CD4-positive, alpha-beta memory T cell (primary cell): ENCODE data around the gene MERTK. TPM values are rescaled to one million over a fixed set of nuclear protein-coding genes. Genes with fewer than 3 reads are reported as not detected.

Experiments
- CTCF ChIA-PET: fragments of 350-600 bp; sonication (Branson Sonifier 250); formaldehyde crosslinking; loops from one replicate; lab custom pipeline; 2021; ENCODE audit warnings: inconsistent platforms; ENCODE audit not compliant: partially characterized antibody; lab: Charles Lee
- POLR2A ChIA-PET: fragments of 350-600 bp; sonication (Branson Sonifier 250); formaldehyde crosslinking; loops from one replicate; lab custom pipeline; 2021; ENCODE audit not compliant: partially characterized antibody; lab: Charles Lee
- DNase-seq, 5 donors: peaks; one replicate each; pipeline versions ENCODE4 v3.0.0 to v3.0.0-alpha.2; 2020 to 2022; ENCODE audit warnings: mixed read lengths in 1 of 5
- H3K27ac ChIP-seq: one replicate; pipeline ENCODE4 v1.7.0; 2013; ENCODE audit warnings: low read depth, low read length
- H3K27me3 ChIP-seq: 2 replicates; pipeline ENCODE4 v1.7.0; 2013; ENCODE audit warnings: mild to moderate bottlenecking, low read length, moderate library complexity; ENCODE audit not compliant: insufficient read depth
- H3K36me3 ChIP-seq: 2 replicates; pipeline ENCODE4 v1.7.0; 2013; ENCODE audit warnings: mild to moderate bottlenecking, low read length, moderate library complexity; ENCODE audit not compliant: insufficient read depth
- H3K4me1 ChIP-seq: 2 replicates; pipeline ENCODE4 v1.7.0; 2013; ENCODE audit warnings: mild to moderate bottlenecking, low read length, moderate library complexity; ENCODE audit not compliant: insufficient read depth
- H3K4me3 ChIP-seq, 2 donors: one replicate each; pipeline ENCODE4 v1.7.0; 2013; ENCODE audit warnings: low read length in 2 of 2, mild to moderate bottlenecking in 1 of 2
- H3K9me3 ChIP-seq, 2 donors: one replicate each; pipeline ENCODE4 v1.7.0; 2013; ENCODE audit warnings: low read length in 2 of 2, control low read depth in 1 of 2; ENCODE audit not compliant: control insufficient read depth in 1 of 2
- H3K27ac Mint-ChIP-seq, 7 donors: one replicate each; pipeline ENCODE4 v1.8.0; 2020 to 2021; ENCODE audit warnings: mixed read lengths in 7 of 7, mild to moderate bottlenecking in 6 of 7, inconsistent platforms in 3 of 7, moderate library complexity in 3 of 7
- H3K27me3 Mint-ChIP-seq, 2 donors: one replicate each; pipeline ENCODE4 v1.8.0; 2020 to 2021; ENCODE audit warnings: mixed read lengths in 2 of 2
- H3K36me3 Mint-ChIP-seq, 2 donors: one replicate each; pipeline ENCODE4 v1.8.0; 2020 to 2021; ENCODE audit warnings: mixed read lengths in 2 of 2, inconsistent platforms in 1 of 2, mild to moderate bottlenecking in 1 of 2
- H3K4me1 Mint-ChIP-seq, 4 donors: one replicate each; pipeline ENCODE4 v1.8.0; 2020 to 2021; ENCODE audit warnings: mixed read lengths in 4 of 4, mild to moderate bottlenecking in 1 of 4
- H3K4me3 Mint-ChIP-seq, 8 donors: one replicate each; pipeline ENCODE4 v1.8.0; 2020 to 2021; ENCODE audit warnings: mixed read lengths in 8 of 8, mild to moderate bottlenecking in 7 of 8, moderate library complexity in 6 of 8, inconsistent platforms in 3 of 8
- H3K9me3 Mint-ChIP-seq, 8 donors: one replicate each; pipeline ENCODE4 v1.8.0; 2020 to 2021; ENCODE audit warnings: mixed read lengths in 8 of 8, mild to moderate bottlenecking in 5 of 8, inconsistent platforms in 3 of 8, moderate library complexity in 1 of 8
- intact Hi-C: fragments of 100-400 bp; cut with micrococcal nuclease; formaldehyde crosslinking; loops from one replicate; pipeline ENCODE4 v1.15.1; 2023
- polyA plus RNA-seq, 2 donors: library from polyadenylated mRNA; unstranded; fragments of 300-500 nt; fragmentation: Illumina TruSeq; gene quantifications; one replicate each; pipeline ENCODE4 v1.2.3, GENCODE V29; 2021
- total RNA-seq, 2 experiments: library from RNA; stranded (reverse); gene quantifications; one replicate each; pipeline ENCODE4 v1.2.3, GENCODE V29; 2021

Gene MERTK
- total and polyA plus RNA-seq, 4 experiments from 2014 or later = 0.09 to 0.67 (median 0.45) TPM

- no peak overlapping the region for H3K27ac Mint-ChIP-seq
- no peaks in the 10 kb centered on the region for H3K4me1 ChIP-seq
- CTCF ChIA-PET = no interaction called here
- no peaks in the 10 kb centered on the region for H3K27me3 ChIP-seq
- H3K27ac ChIP-seq = no peak overlapping the region
- POLR2A ChIA-PET = no interaction called here
- intact Hi-C loops = no loop called here
- no peaks in the 10 kb centered on the region for H3K9me3 Mint-ChIP-seq
- DNase-seq = no peak
- no peaks in the 10 kb centered on the region for H3K4me1 Mint-ChIP-seq
- H3K36me3 Mint-ChIP-seq = no peaks in the 10 kb centered on the region
- no peaks in the 10 kb centered on the region for H3K36me3 ChIP-seq
- H3K4me3 Mint-ChIP-seq = no peak overlapping the region
- H3K4me3 ChIP-seq = no peak overlapping the region
- peaks cover 1 to 2% of the 10 kb centered on the region in 2 donors for H3K27me3 Mint-ChIP-seq
- H3K9me3 ChIP-seq = no peaks in the 10 kb centered on the region
Observed at GRCh38 chr2:111966241-111966640, 67.8 kb downstream of the MERTK start.

GRCh38 chr2:111967018-111967417 is 68.6 kb downstream of the MERTK start:
- POLR2A ChIA-PET = no interaction called here
- Mint-ChIP-seq H3K4me1 (no peaks in the 10 kb centered on the region), H3K4me3 (no peak overlapping the region), H3K27ac (no peak overlapping the region), H3K27me3 (peaks cover 1 to 4% of the 10 kb centered on the region in 2 donors), H3K36me3 (no peaks in the 10 kb centered on the region), H3K9me3 (no peaks in the 10 kb centered on the region)
- Histone ChIP-seq H3K4me3 (no peak overlapping the region), H3K27ac (no peak overlapping the region), H3K27me3 (no peaks in the 10 kb centered on the region), H3K36me3 (no peaks in the 10 kb centered on the region), H3K4me1 (no peaks in the 10 kb centered on the region), H3K9me3 (no peaks in the 10 kb centered on the region)
- CTCF ChIA-PET = no interaction called here
- DNase-seq = no peak
- intact Hi-C loops = no loop called here

- H3K36me3 Mint-ChIP-seq = no peaks in the 10 kb centered on the region
- Histone ChIP-seq H3K27me3 (no peaks in the 10 kb centered on the region), H3K4me1 (no peaks in the 10 kb centered on the region), H3K27ac (no peak overlapping the region), H3K9me3 (no peaks in the 10 kb centered on the region), H3K4me3 (no peak overlapping the region), H3K36me3 (no peaks in the 10 kb centered on the region)
- intact Hi-C loops = no loop called here
- CTCF ChIA-PET = no interaction called here
- H3K9me3 Mint-ChIP-seq = peaks cover 0 to 4% (median 0%) of the 10 kb centered on the region in 8 donors
- no peak overlapping the region for H3K4me3 Mint-ChIP-seq
- POLR2A ChIA-PET = no interaction called here
- no peak for DNase-seq
- H3K4me1 Mint-ChIP-seq = peaks cover 0 to 2% (median 0%) of the 10 kb centered on the region in 4 donors
- peaks cover 6 to 9% of the 10 kb centered on the region in 2 donors for H3K27me3 Mint-ChIP-seq
- H3K27ac Mint-ChIP-seq = no peak overlapping the region
Observed at GRCh38 chr2:111970453-111970852, 72.0 kb downstream of the MERTK start.

- POLR2A ChIA-PET = no interaction called here
- peaks cover 3 to 8% of the 10 kb centered on the region in 2 donors for H3K36me3 Mint-ChIP-seq
- no peak for DNase-seq
- Histone ChIP-seq H3K4me1 (no peaks in the 10 kb centered on the region), H3K36me3 (no peaks in the 10 kb centered on the region), H3K4me3 (no peak overlapping the region), H3K27ac (no peak overlapping the region), H3K9me3 (no peaks in the 10 kb centered on the region), H3K27me3 (no peaks in the 10 kb centered on the region)
- H3K9me3 Mint-ChIP-seq = peaks cover 0 to 23% (median 14%) of the 10 kb centered on the region in 8 donors
- peak overlapping the region in 2 of 8 donors; percentile 13 to 45 for H3K4me3 Mint-ChIP-seq
- intact Hi-C loops = no loop called here
- peak overlapping the region in 1 of 7 donors; percentile 22 for H3K27ac Mint-ChIP-seq
- peaks cover 6 to 7% of the 10 kb centered on the region in 2 donors for H3K27me3 Mint-ChIP-seq
- CTCF ChIA-PET = no interaction called here
- peaks cover 0 to 2% (median 0%) of the 10 kb centered on the region in 4 donors for H3K4me1 Mint-ChIP-seq
Observed at GRCh38 chr2:111972955-111973565, 74.7 kb downstream of the MERTK start.

- H3K27me3 Mint-ChIP-seq = peaks cover 6 to 10% of the 10 kb centered on the region in 2 donors
- Histone ChIP-seq H3K4me1 (no peaks in the 10 kb centered on the region), H3K9me3 (no peaks in the 10 kb centered on the region), H3K27me3 (no peaks in the 10 kb centered on the region), H3K4me3 (no peak overlapping the region), H3K36me3 (no peaks in the 10 kb centered on the region), H3K27ac (no peak overlapping the region)
- intact Hi-C loops = no loop called here
- H3K4me1 Mint-ChIP-seq = peaks cover 0 to 2% (median 0%) of the 10 kb centered on the region in 4 donors
- peaks cover 4 to 8% of the 10 kb centered on the region in 2 donors for H3K36me3 Mint-ChIP-seq
- POLR2A ChIA-PET = no interaction called here
- no peak overlapping the region for H3K4me3 Mint-ChIP-seq
- H3K27ac Mint-ChIP-seq = no peak overlapping the region
- CTCF ChIA-PET = no interaction called here
- H3K9me3 Mint-ChIP-seq = peaks cover 3 to 29% (median 18%) of the 10 kb centered on the region in 8 donors
- DNase-seq = no peak
Observed at GRCh38 chr2:111973701-111974100, 75.3 kb downstream of the MERTK start.

- Mint-ChIP-seq H3K4me1 (peaks cover 0 to 2% (median 0%) of the 10 kb centered on the region in 4 donors), H3K4me3 (no peak overlapping the region), H3K27ac (no peak overlapping the region), H3K27me3 (peaks cover 6 to 10% of the 10 kb centered on the region in 2 donors), H3K9me3 (peaks cover 3 to 29% (median 18%) of the 10 kb centered on the region in 8 donors), H3K36me3 (peaks cover 4 to 8% of the 10 kb centered on the region in 2 donors)
- Histone ChIP-seq H3K27ac (no peak overlapping the region), H3K9me3 (no peaks in the 10 kb centered on the region), H3K36me3 (no peaks in the 10 kb centered on the region), H3K4me1 (no peaks in the 10 kb centered on the region), H3K4me3 (no peak overlapping the region), H3K27me3 (no peaks in the 10 kb centered on the region)
- CTCF ChIA-PET = no interaction called here
- POLR2A ChIA-PET = no interaction called here
- no peak for DNase-seq
- intact Hi-C loops = no loop called here
Observed at GRCh38 chr2:111975053-111975552, 76.7 kb downstream of the MERTK start.

GRCh38 chr2:111975819-111976218 is 77.4 kb downstream of the MERTK start:
- Histone ChIP-seq H3K4me1 (no peaks in the 10 kb centered on the region), H3K9me3 (no peaks in the 10 kb centered on the region), H3K36me3 (no peaks in the 10 kb centered on the region), H3K27ac (no peak overlapping the region), H3K4me3 (no peak overlapping the region), H3K27me3 (no peaks in the 10 kb centered on the region)
- ChIA-PET POLR2A (no interaction called here), CTCF (no interaction called here)
- Mint-ChIP-seq H3K27ac (no peak overlapping the region), H3K4me1 (peaks cover 0 to 2% (median 0%) of the 10 kb centered on the region in 4 donors), H3K9me3 (peaks cover 3 to 29% (median 18%) of the 10 kb centered on the region in 8 donors), H3K36me3 (peaks cover 4 to 8% of the 10 kb centered on the region in 2 donors), H3K27me3 (peaks cover 6 to 13% of the 10 kb centered on the region in 2 donors), H3K4me3 (no peak overlapping the region)
- intact Hi-C loops = no loop called here
- no peak for DNase-seq
